Activated CD8-positive, alpha-beta memory T cell treated with anti-CD3 and anti-CD28 coated beads, Interleukin-2, amount 10 ng/mL, durations not matched to agents 7 days and 5 days (primary cell): ENCODE measurements around the gene FANCD2. TPM values are rescaled to one million over a fixed set of nuclear protein-coding genes. Genes with fewer than 3 reads are reported as not detected.
A peak's percentile ranks its signal among the peaks of the same experiment; 100 is the strongest.
"Not testable (repeated sequence)": the region's sequence is repeated elsewhere in the genome, so short reads cannot be mapped to it uniquely, and the experiment has no call there.

Source experiments
- ATAC-seq: fragments of 150-1000 bp; cut with Tn5 transposase; one replicate; pipeline ENCODE4 v1.10.0; 2021; ENCODE audit warnings: moderate library complexity
- CTCF ChIA-PET: fragments of 350-600 bp; sonication (Branson Sonifier 250); formaldehyde crosslinking; loops from one replicate; lab custom pipeline; 2021; ENCODE audit warnings: antibody characterized with exemption; lab: Charles Lee
- DNase-seq: peaks from one replicate; pipeline ENCODE4 v3.0.0-alpha.2; 2020
- H3K27ac Mint-ChIP-seq: one replicate; pipeline ENCODE4 v1.8.0; 2021; ENCODE audit warnings: mild to moderate bottlenecking, mixed read lengths
- H3K27me3 Mint-ChIP-seq: one replicate; pipeline ENCODE4 v1.8.0; 2021; ENCODE audit warnings: mixed read lengths
- H3K36me3 Mint-ChIP-seq: one replicate; pipeline ENCODE4 v1.8.0; 2021; ENCODE audit warnings: mild to moderate bottlenecking, mixed read lengths
- H3K4me1 Mint-ChIP-seq: one replicate; pipeline ENCODE4 v1.8.0; 2021; ENCODE audit warnings: mixed read lengths
- H3K4me3 Mint-ChIP-seq: one replicate; pipeline ENCODE4 v1.8.0; 2021; ENCODE audit warnings: mild to moderate bottlenecking, moderate library complexity, mixed read lengths
- H3K9me3 Mint-ChIP-seq: one replicate; pipeline ENCODE4 v1.8.0; 2022; ENCODE audit warnings: low read depth, mixed read lengths
- total RNA-seq, 2 experiments: library from RNA; stranded (reverse); gene quantifications; one replicate each; pipeline ENCODE4 v1.2.3, GENCODE V29; 2021

The FANCD2 gene
- total RNA-seq, 2 experiments from 2014 or later = 75.1 to 109 TPM

DNA sequence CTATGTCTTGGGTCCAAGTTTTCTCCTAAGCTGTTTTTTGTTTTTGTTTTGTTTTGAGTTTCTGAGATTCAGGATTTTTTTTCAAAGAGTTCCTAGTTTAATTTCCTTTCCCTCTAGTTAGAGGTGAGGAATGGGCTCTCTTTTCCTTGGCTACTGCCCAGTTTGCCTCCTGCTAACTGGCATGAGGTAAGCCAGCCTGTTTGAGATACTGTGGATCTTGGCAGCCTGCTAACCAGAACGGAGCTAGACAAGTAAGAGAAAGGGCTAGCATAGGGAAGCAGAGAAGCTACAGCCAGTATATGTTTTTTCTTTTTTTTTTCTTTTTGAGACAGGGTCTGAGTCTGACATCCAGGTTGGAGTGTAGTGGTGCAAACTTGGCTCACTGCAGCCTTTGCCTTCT, 64.5 kb downstream of the FANCD2 start:
- H3K27ac Mint-ChIP-seq, H3K9me3 Mint-ChIP-seq, H3K27me3 Mint-ChIP-seq, H3K4me1 Mint-ChIP-seq, CTCF ChIA-PET, DNase-seq, H3K4me3 Mint-ChIP-seq, ATAC-seq: not testable (repeated sequence)
- H3K36me3 Mint-ChIP-seq = peaks cover 42% of the 10 kb centered on the region

GRCh38 chr3:10091387-10091786, 65.2 kb downstream of the FANCD2 start:
- H3K27me3 Mint-ChIP-seq, H3K9me3 Mint-ChIP-seq, CTCF ChIA-PET, H3K4me3 Mint-ChIP-seq, DNase-seq, H3K4me1 Mint-ChIP-seq, H3K27ac Mint-ChIP-seq, ATAC-seq: not testable (repeated sequence)
- H3K36me3 Mint-ChIP-seq = peaks cover 46% of the 10 kb centered on the region

GRCh38 chr3:10093678-10094077, 67.4 kb downstream of the FANCD2 start:
- no peaks in the 10 kb centered on the region for H3K9me3 Mint-ChIP-seq
- no peaks in the 10 kb centered on the region for H3K4me1 Mint-ChIP-seq
- DNase-seq = no peak
- H3K27ac Mint-ChIP-seq = no peak overlapping the region
- peaks cover 41% of the 10 kb centered on the region for H3K36me3 Mint-ChIP-seq
- H3K27me3 Mint-ChIP-seq = no peaks in the 10 kb centered on the region
- no peak overlapping the region for H3K4me3 Mint-ChIP-seq
- CTCF ChIA-PET = interaction anchor here (0.9 kb wide), 1 partner anchor 161 kb away, joined by 3 read pairs; no protein-coding TSS in a partner anchor
- no peak for ATAC-seq

DNA sequence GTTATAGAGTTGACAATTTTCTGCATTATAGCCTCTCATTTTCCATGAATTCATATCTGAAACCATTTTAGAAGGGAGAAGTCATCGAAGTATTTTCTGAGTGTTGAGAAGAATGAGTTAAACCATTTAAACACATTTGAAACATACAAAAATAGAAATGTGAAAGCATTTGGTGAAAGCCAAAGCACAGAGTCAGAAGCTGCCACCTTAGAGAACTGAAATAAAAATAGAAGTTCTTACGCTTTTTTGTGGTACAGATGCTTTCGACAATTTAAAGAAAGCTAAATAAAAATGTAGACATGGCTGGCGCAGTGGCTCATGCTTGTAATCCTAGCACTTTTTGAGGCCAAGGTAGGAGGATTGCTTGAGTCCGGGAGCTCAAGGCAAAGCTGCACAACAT, 72.8 kb downstream of the FANCD2 start:
- Mint-ChIP-seq H3K4me1 (no peaks in the 10 kb centered on the region), H3K9me3 (no peaks in the 10 kb centered on the region), H3K4me3 (no peak overlapping the region), H3K27ac (no peak overlapping the region), H3K27me3 (no peaks in the 10 kb centered on the region), H3K36me3 (peaks cover 34% of the 10 kb centered on the region)
- ATAC-seq (no peak), DNase-seq (no peak)
- CTCF ChIA-PET = interaction anchor here (0.7 kb wide), 1 partner anchor 18 kb away, joined by 3 read pairs; no protein-coding TSS in a partner anchor

DNA sequence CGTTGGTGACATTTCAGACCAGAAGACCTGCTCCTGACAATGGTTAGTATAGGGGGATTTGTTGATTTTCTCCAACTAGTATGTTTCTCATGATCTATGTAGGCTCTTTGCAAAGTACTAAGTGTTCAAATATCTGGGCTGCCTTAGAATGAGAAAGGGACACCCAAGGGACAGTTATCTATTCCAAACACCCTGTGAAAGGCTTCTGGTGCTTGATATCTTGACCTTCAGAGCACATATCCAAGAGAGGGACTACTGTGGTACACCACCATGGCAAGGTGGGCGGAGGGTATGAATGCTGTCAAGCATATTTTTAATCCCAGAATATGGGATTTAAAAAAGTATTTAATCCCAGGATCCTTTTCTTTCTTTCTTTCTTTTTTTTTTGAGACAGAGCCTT, 80.7 kb downstream of the FANCD2 start:
- no peak for ATAC-seq
- H3K27me3 Mint-ChIP-seq = no peaks in the 10 kb centered on the region
- no peak overlapping the region for H3K4me3 Mint-ChIP-seq
- no peaks in the 10 kb centered on the region for H3K9me3 Mint-ChIP-seq
- DNase-seq = no peak
- peaks cover 5% of the 10 kb centered on the region for H3K36me3 Mint-ChIP-seq
- CTCF ChIA-PET = no interaction called here
- H3K27ac Mint-ChIP-seq = no peak overlapping the region
- H3K4me1 Mint-ChIP-seq = no peaks in the 10 kb centered on the region

DNA sequence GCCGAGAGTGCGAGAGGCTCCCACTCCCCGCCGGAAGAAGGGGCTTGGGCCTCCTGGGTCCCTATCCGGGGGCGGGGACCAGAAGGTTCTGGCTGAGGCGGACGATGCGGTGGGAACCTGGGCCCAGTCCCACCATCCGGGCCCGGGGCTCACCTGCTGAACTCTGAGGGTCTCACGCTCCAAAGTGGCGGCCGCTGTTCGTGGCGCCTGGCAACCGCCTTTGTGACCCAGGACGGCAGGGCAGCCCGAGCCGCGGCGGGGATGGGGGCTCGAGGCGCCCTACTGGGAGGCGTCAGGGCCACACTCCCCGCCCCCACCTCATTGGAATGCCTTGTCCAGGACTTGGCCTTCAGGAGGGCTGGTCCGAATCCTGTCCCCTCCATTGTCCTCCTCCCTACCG, 81.9 kb downstream of the FANCD2 start, which contains the start of gene FANCD2OS:
TSS of gene FANCD2OS (minus strand) at position 165 of the 400 bp plus-strand sequence. CDS start 3,481 bp downstream, outside the sequence.
- no peaks in the 10 kb centered on the region for H3K4me1 Mint-ChIP-seq
- DNase-seq = no peak
- peaks cover 4% of the 10 kb centered on the region for H3K36me3 Mint-ChIP-seq
- CTCF ChIA-PET = no interaction called here
- no peak within 1 kb of the TSS for H3K4me3 Mint-ChIP-seq
- no peak for ATAC-seq
- no peak within 1 kb of the TSS for H3K27ac Mint-ChIP-seq
- no peaks in the 10 kb centered on the region for H3K27me3 Mint-ChIP-seq
- no peaks in the 10 kb centered on the region for H3K9me3 Mint-ChIP-seq

- Mint-ChIP-seq H3K9me3 (no peaks in the 10 kb centered on the region), H3K27me3 (no peaks in the 10 kb centered on the region), H3K36me3 (peaks cover 15% of the 10 kb centered on the region), H3K27ac (peak within 1 kb of the TSS; percentile 90), H3K4me1 (peaks cover 42% of the 10 kb centered on the region), H3K4me3 (peak within 1 kb of the TSS; percentile 97)
- CTCF ChIA-PET = interaction anchor here (0.6 to 1.8 kb wide), 5 partner anchors 113 to 183 kb away, joined by 3 to 6 read pairs (median 4); partner anchors contain the start of gene CRELD1
- DNase-seq (peak; percentile 97), ATAC-seq (peak; percentile 99)
These were observed 89.3 kb downstream of the FANCD2 start, which contains the start of gene BRK1 for GRCh38 chr3:10115326-10116137. BRK1 (plus strand) TSS chr3:10115675; CDS start chr3:10115702, 27 bp downstream.

- peak overlapping the region; percentile 90 for H3K27ac Mint-ChIP-seq
- CTCF ChIA-PET = interaction anchor here (0.6 to 1.5 kb wide), 4 partner anchors 12 to 183 kb away, joined by 3 to 6 read pairs (median 3); partner anchors contain the start of gene CRELD1
- no peak for DNase-seq
- ATAC-seq = no peak
- H3K36me3 Mint-ChIP-seq = peaks cover 21% of the 10 kb centered on the region
- H3K27me3 Mint-ChIP-seq = no peaks in the 10 kb centered on the region
- H3K4me3 Mint-ChIP-seq = peak overlapping the region; percentile 97
- no peaks in the 10 kb centered on the region for H3K9me3 Mint-ChIP-seq
- H3K4me1 Mint-ChIP-seq = peaks cover 46% of the 10 kb centered on the region
These were observed 89.9 kb downstream of the FANCD2 start for GRCh38 chr3:10116138-10116460.

DNA sequence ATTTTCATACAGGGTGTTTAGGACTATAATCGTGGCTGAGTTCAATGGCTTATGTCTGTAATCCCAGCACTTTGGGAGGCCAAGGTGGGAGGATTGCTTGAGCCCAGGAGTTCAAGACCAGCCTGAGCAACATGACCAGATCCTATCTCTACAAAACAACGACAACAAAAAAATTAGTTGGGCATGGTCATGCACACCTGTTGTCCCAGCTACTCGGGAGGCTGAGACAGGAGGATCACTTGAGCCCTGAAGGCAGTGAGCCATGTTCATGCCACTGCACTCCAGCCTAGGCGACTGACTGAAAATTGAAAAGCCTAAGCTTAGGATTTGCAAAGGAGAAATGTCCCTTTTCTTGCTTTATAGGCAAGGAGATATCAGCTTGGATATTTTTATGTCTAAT, 90.7 kb downstream of the FANCD2 start:
- Mint-ChIP-seq H3K4me3 (peak overlapping the region; percentile 97), H3K9me3 (no peaks in the 10 kb centered on the region), H3K27ac (no peak overlapping the region), H3K36me3 (peaks cover 25% of the 10 kb centered on the region), H3K27me3 (no peaks in the 10 kb centered on the region), H3K4me1 (peaks cover 46% of the 10 kb centered on the region)
- DNase-seq = no peak
- ATAC-seq = no peak
- CTCF ChIA-PET = interaction anchor here (0.8 to 1.5 kb wide), 5 partner anchors 11 to 184 kb away, joined by 3 to 6 read pairs (median 3); partner anchors contain the start of gene CRELD1

GRCh38 chr3:10119376-10119775, 93.1 kb downstream of the FANCD2 start:
- H3K9me3 Mint-ChIP-seq = no peaks in the 10 kb centered on the region
- peaks cover 57% of the 10 kb centered on the region for H3K4me1 Mint-ChIP-seq
- DNase-seq (no peak), ATAC-seq (no peak)
- H3K27ac Mint-ChIP-seq = no peak overlapping the region
- H3K27me3 Mint-ChIP-seq = no peaks in the 10 kb centered on the region
- CTCF ChIA-PET = no interaction called here
- H3K36me3 Mint-ChIP-seq = peaks cover 38% of the 10 kb centered on the region
- no peak overlapping the region for H3K4me3 Mint-ChIP-seq

- H3K27ac Mint-ChIP-seq = no peak overlapping the region
- CTCF ChIA-PET = no interaction called here
- H3K4me3 Mint-ChIP-seq = no peak overlapping the region
- H3K9me3 Mint-ChIP-seq = no peaks in the 10 kb centered on the region
- DNase-seq (no peak), ATAC-seq (no peak)
- peaks cover 51% of the 10 kb centered on the region for H3K36me3 Mint-ChIP-seq
- H3K27me3 Mint-ChIP-seq = no peaks in the 10 kb centered on the region
- H3K4me1 Mint-ChIP-seq = peaks cover 56% of the 10 kb centered on the region
These were observed 94.8 kb downstream of the FANCD2 start for GRCh38 chr3:10121064-10121463.

- Mint-ChIP-seq H3K36me3 (peaks cover 62% of the 10 kb centered on the region), H3K4me1 (peaks cover 42% of the 10 kb centered on the region), H3K9me3 (no peaks in the 10 kb centered on the region), H3K27me3 (no peaks in the 10 kb centered on the region), H3K4me3 (no peak overlapping the region), H3K27ac (peak overlapping the region; percentile 9)
- no peak for DNase-seq
- CTCF ChIA-PET = no interaction called here
- no peak for ATAC-seq
These were observed 96.5 kb downstream of the FANCD2 start for GRCh38 chr3:10122724-10123123.

GRCh38 chr3:10135872-10136271, 109.6 kb downstream of the FANCD2 start:
- ATAC-seq, H3K9me3 Mint-ChIP-seq, H3K4me3 Mint-ChIP-seq, DNase-seq, H3K36me3 Mint-ChIP-seq, H3K27me3 Mint-ChIP-seq, H3K27ac Mint-ChIP-seq: not testable (repeated sequence)
- CTCF ChIA-PET = interaction anchor here (1.4 kb wide), 1 partner anchor 186 kb away, joined by 3 read pairs; no protein-coding TSS in a partner anchor
- H3K4me1 Mint-ChIP-seq = peaks cover 16% of the 10 kb centered on the region
